ENCODE data around the gene MTHFD2.
"Not testable (repeated sequence)": the region's sequence is repeated elsewhere in the genome, so short reads cannot be mapped to it uniquely, and the experiment has no call there.

The MTHFD2 gene

DNA sequence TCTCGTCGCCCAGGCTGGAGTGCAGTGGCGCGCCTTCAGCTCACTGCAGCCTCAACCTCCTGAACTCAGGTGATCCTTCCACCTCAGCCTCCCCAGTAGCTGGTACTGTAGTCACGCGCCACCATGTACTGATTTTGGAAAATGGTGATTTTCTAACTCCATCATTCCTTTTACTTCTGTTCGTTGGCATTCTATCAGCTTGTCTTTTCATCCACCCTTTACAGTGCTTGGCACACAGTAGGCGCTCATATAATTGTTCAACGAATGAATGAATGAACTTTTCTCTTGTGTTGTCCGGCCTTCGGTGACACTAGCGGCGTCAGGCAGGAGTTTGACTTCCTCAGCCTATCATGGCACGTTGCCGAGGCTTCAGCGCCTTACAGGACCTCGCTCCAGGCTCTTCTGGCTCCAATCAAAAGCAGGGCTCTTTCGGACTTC is 373 bp upstream of the MTHFD2 start:
- no peak for DNase-seq (ENCODE audit: low read depth)

DNA sequence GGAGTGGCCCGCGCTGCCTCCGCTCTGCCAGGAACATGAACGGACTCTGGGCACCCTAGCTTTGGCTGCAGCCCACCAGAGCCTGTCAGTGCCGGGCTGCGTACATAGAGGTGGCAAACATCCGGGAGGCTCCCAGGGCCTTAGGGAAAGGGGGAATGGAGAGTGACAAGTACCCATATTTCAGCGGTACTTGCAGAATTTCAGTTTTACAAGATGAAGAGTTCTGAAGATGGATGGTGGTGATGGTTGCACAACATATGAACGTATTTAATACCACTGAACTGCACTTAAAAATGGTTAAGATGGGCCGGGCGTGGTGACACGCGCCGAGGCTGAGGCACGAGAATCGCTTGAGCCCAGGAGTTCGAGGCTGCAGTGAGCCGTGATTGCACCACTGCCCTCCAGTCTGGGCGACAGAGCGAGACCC is 873 bp downstream of the MTHFD2 start:
- no peak for DNase-seq (ENCODE audit: low read depth)

DNA sequence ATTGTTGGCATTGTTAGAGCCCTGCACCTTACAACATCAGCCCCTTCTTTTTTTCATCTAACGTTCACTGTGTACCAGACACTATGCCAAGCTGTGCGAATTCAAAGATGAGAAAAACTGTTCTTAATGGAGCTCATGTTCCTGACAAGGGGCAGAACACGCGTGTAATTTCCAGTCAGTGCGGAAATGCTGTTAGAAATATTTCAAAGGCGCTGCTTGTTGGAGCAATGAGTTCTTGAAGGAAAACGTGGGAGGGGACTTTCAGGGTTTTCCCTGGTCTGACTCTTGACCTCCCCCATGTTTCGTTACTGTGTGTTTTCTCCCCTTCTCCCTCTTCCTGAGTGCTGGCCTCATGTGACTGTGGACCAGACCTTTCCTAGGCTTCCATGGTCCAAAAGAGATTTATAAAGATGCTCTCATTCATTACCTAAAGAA is 1.5 kb downstream of the MTHFD2 start:
- no peak for DNase-seq (ENCODE audit: low read depth)

DNA sequence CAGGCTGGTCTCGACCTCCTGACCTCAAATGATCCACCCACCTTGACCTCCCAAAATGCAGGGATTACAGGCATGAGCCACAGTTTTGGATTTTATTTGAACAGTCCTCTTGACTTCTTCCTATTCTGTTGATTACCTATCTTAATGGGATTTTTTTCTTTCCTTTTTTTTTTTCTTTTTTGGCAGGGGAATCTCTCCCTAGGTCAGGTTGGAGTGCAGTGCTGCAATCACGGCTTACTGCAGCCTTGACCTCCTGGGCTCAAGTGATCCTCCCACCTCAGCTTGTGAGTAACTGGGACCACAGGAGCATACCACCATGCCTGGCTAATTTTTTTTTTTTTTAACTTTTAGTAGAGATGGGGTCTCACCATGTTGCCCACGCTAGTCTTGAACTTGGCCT is 2.8 kb downstream of the MTHFD2 start:
- DNase-seq (ENCODE audit: low read depth), result no peak

DNA sequence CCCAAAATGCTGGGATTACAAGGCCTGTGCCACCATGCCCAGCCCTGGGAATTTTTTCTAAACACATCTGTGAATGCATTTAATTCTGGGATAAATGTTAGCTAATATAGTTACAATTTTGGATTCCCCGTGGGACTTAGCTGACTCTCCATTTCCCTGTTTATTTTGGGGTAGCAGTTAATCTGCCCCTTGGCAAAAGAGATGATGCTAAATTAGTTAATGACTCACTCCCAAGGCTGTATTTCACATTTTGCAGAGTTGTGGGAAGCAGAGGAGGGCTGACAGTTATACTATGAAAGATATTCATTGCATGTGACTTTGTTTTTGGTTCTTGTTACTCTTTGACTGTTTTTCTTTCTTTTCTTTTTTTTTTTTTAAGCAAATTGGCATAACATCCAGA is 3.2 kb downstream of the MTHFD2 start:
- no peak for DNase-seq (ENCODE audit: low read depth)

DNA sequence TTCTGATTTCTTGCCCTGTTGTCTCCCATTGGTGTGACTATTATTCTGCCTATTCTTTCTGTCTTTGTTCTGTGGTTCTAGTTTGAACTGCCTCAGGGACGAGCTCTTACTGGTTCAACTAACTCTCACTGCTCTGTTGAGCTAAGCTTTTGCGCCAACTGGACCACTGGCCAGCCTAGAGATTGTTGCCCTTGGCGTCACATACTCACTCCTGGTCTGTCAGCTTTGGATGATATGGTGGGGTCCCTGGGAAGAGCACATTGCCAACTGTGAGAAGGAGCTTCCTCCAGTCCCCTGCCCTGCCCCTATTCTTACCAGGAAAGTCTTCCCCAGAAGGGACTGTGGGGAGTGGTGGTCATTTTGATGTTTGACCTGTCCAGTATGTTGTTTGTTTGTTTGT is 6.0 kb downstream of the MTHFD2 start:
- DNase-seq (ENCODE audit: low read depth), result no peak

DNA sequence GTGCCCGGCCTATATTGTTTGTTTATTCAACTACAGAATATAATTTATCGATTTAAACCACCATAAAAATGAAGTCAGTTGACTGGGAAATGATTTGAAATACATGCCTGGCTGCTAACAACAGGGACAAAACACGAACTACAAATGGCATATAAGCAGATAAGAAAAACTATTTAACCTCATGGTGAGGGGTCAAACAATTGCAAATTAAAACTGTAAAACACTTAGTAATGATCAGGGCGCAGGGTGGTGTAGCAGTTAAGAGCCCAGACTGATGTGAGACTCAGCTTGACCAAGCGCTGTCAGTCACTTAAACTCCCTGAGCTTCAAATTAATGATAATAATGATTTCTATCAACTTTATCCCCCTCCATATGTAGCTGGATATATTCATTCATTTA is 6.7 kb downstream of the MTHFD2 start:
- DNase-seq (ENCODE audit: low read depth), result no peak

DNA sequence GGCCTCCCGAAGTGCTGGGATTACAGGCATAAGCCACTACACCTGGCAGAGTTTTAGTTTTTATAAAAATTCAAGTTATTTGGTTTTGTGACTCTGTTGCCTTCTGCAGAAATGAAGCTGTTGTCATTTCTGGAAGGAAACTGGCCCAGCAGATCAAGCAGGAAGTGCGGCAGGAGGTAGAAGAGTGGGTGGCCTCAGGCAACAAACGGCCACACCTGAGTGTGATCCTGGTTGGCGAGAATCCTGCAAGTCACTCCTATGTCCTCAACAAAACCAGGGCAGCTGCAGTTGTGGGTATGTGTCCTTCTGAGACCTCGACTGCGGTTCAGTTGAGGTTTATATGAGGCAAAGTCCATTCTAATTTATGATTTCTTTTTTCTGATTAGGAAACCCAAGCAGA is 7.2 kb downstream of the MTHFD2 start:
- no peak for DNase-seq (ENCODE audit: low read depth)

DNA sequence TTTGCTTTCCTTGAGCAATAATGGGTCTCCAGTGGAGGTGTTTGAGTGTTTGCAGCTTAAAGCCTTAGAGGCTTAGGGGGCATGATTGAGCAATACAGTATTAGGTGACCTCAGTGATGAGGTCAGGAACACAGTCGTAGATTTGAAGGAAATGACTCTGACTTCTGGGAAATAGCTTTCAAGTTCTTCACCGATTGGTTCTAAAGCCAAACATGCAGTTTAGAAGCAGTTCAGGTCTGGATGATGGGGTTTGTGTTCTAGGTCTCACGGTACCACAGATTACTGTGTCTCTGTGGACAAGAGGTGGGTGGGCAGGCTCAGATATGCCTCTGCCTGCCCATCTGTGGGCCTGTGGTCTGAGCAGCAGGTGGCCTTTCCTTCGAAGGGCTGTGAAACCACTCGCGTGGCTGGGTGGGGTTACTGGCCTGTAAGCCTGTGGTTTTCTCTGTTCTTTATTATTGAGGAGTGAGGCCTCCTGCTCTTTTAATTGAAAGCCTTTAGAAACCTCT is 7.8 kb downstream of the MTHFD2 start:
- DNase-seq (ENCODE audit: low read depth), result no peak

DNA sequence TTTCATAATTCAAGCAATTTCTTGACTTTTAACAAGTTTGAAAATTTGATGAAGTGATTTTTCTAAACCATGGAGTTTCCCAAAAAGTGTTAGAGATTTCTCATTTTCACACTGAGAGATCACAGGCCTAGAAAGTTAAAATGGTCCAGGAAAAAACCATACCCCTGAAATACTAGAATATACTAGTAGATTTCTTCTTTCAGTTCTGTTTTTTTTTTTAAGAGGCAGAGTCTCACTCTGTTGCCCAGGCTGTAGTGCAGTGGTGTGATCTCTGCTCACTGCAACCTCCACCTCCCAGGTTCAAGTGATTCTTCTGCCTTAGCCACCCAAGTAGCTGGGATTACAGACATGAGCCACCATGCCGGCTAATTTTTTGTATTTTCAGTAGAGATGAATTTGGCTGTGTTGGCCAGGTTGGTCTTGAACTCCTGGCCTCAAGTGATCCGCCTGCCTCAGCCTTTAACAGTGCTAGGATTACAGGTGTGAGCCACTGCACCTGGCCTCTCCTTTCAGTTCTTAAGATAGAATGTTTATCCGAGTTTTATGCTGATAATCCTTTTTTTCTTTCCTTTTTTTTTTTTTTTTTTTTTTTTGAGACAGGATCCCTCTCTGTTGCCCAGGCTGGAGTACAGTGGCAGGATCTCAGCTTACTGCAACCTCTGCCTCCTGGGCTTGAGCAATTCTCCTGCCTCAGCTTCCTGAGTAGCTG is 14.4 kb downstream of the MTHFD2 start:
- no peak for DNase-seq (ENCODE audit: low read depth)

DNA sequence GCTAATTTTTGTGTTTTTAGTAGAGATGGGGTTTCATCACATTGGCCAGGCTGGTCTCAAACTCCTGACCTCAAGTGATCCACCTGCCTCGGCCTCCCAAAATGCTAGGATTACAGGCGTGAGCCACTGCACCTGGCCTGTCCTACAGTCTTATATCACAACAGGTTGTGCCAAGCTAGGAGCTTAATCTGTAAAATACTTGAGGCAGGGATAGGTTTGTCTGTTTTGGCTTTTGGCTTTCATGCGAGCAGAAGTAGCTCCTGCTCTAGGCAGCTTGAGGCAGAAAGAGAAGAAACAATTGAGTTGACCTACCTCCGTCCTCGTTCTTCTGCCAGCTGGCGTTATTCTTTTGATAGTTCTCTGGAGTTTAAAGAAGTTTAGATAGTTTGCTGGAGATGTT is 17.4 kb downstream of the MTHFD2 start:
- not testable (repeated sequence) for DNase-seq (ENCODE audit: low read depth)

DNA sequence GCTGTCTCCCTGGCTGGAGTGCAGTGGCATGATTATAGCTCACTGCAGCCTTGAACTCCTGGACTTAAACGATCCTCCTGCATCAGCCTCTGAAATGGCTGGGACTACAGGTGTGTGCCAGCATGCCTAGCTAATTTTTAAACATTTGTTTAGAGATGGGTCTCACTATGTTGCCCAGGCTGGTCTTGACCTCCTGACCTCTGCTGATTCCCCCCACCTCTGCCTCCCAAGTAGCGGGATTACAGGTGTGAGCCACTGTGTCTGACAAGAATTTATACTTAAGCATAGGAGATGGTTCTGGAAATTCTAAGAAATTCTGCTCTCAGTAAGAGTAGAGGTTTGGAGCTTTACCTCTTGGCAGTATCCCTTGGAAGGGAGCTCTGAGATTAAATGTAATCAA is 18.2 kb downstream of the MTHFD2 start:
- DNase-seq (ENCODE audit: low read depth), result no peak

DNA sequence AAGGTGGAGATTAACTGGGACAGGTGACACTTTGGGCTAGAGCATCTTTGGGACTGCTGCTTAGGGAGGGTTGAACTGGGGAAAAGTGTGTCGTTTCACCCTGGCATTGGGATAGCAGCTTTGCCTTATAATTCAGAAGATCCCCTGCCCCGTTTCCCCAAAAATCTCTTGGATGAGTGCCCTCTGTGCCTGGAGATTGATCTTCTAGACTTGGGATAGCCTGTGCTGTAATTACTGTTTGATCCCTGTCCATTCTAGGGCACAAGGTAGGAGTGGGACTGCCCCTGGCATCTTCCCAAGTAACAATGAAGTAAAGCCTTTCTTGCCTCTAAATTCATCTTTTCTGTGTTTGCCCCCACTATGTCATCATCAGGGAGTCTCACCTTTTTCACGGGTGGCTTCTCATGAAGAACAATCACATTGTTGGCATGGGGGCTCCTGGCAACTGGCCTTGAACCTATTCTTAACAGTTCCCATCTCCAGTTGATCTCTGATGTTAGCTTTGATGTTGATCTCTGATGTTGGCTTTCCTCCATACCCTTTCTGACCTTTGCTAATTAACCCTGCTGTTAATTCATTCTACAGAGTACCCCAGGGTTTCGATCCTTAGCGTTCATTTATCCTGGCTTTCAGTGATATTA is 21.6 kb downstream of the MTHFD2 start:
- DNase-seq (ENCODE audit: low read depth), result no peak

DNA sequence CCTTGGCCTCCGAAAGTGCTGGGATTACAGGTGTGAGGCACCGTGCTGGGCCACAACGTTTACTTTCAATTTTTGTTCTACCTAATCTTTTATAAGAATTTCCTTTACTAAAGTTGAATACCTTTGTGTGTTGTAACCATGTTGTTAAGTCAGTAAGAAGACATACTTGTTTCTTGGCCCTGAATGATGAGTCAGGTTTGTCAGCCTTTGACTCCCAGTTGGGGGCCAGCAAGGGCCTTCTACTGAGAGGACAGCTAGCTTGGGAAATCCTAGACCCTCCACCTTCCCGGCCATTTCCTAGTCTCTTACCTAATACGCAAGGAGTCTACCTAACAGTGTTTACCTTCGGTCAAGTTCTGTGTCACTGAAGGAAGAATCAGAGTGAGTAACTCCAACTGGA is 22.7 kb downstream of the MTHFD2 start:
- no peak for DNase-seq (ENCODE audit: low read depth)

DNA sequence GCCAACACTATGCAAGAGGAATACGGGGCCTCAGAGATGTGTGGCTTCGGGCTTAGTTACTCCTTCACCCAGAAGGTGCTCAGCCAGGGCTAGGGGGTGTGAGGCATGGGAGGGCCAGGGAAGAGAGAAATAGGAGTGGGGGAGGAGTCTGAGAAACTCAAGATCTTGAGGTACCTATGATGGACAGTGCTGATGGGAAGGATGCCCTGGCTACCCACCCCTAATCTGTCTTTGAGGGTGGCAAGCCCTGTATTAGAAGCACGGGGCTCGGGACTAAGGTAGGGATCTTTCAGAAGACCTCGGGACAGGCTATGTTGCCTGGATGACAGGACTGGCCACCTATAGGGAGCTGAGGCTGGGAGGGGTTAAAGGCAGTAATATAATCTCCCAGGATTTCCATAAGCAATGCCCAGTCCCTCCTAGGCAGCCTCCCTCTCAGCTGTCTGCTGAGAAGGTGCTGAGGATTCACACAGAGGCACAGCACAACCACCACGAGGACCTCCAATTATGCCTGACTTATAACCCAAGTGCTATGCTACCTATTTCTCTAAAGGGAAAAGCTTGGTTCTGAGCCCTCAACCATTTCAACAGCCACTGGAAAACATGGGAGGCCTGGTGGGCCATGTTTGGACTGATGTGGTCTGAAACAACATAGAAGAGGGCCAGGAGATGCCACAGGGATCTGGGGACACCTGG is 23.3 kb downstream of the MTHFD2 start:
- DNase-seq (ENCODE audit: low read depth), result no peak

DNA sequence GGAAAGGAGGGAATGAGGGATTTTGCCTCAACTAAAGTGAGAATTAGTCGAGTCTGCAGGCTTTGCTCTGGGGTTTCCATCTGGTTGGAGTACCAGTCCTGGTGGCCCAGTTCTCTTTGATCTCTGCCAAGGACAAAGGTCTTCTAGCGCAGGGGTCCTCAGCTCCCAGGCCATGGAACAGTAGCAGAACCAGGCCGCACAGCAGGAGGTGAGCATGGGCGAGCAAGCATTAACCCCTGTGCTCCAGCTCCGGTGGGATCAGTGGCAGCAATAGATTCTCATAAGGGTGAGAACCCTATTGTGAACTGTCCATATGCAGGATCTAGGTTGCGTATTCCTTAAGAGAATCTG is 23.9 kb downstream of the MTHFD2 start:
- no peak for DNase-seq (ENCODE audit: low read depth)

DNA sequence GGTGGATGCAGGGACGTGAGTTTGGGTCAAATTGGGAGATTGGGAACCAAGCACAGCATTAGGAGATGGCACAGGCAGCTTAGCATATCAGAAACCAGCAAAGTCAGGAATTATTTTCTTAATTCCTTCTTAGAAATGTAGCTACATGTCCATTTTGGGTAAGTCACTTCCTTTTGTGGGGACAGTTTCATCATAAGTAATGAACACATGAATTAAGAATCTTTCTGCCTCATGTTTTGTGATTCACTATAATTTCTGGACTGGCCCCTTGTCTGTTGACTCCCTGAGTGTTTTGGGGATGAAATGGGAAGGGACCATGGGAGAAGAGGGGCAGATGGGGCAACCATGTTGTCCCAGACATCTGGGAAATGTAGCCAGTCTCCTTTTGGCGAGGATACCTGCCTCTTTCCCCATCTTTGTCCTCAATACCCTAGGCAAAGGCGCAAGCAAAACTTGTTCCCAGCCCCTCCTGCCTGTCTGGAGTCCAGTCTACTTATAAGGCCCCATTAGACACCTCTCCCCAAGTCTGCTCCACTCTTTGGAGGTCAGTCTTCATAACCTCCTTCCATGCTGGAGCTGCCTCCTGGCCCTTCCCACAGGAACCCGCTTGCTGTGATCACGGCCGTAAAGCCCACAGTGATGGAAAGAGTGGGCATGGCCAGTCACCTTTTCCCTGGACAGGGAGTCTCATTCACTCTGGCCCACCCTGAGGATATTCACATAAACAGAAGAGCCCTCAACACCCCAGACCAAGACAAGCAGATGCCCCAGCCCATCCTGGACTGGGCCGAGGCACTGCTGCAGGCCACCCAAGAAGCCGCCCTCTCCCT is 25.7 kb downstream of the MTHFD2 start:
- DNase-seq (ENCODE audit: low read depth), result no peak

DNA sequence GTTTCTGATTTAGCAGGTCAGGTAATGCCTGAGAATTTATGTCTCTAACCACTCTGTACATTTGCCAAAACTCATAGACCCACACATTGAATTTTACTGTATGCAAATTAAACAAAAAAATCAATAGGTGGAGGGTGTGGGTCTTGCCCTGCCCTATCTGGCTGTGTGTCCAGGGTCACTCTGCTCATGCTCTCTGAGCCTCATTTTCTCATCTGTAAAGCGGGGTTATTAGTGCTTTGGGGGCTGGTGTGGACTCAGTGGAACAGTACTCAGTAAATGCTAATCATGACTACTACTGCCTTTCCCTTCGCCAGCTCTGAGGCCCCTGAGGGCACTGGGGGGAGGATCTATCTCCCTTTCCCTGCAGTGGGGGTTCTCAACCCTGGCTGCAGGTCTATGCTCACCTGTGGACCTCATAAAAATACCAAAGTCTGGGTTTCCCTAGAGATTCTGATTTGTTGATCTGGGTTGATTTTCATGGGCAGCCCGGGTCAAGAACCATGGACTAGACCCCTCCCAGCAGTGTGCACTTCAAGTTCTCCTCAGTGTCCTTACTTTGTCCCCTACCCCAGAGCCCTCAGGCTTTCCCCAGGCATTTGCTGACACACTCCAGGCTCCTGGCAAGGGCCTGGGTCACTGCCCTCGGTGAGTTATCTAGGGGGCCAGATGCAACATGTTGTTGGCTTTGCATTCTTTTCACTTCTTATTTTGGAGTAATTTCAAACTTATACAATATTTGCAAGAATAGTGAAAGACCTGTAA is 27.5 kb downstream of the MTHFD2 start:
- no peak for DNase-seq (ENCODE audit: low read depth)

DNA sequence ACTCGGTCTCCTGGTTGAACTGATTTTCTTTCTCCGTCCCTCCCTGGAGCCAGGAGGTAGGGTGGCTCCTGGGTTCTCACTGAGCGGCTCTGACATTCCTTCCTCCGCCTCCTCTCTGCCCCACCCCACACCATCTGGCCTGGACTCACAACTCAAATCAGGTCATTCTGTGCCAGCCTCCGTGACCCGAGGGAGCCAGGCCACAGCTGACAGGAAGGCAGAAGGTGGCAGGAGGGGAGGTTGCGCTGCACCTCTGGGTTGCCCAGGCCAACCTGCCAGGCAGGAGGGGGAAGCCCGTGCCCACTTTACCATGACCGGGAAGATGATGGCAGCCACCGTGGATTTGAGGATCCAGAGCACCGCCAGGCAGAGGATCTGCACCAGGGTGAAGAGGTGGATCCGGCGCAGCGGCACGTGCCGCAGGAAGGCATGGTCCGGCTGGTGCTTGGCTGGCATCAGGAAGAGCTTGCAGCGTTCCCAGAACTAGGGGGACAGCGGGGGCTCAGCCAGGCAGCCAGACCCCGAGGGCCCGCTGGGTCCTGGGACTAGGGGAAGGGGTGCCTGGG is 28.3 kb downstream of the MTHFD2 start:
- no peak for DNase-seq (ENCODE audit: low read depth)

DNA sequence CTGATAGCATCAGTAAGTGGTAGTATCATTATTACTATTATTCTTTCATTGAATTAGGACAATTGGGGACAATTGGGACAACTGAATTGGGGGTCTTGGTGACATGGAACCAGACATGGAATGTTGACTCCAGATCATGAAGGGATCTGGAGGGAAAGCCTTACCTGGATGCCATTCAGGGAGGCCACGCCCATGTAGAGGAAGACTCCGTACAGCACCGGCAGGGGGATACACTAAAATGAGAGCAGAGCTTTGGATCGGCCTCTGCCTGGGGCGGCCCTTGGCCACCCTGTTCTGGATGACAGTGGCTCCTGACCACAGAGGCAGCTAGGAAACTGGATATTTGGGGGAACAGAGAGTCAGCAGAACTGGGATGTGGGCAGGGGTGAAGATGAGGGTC is 29.2 kb downstream of the MTHFD2 start:
- DNase-seq (ENCODE audit: low read depth), result no peak

DNA sequence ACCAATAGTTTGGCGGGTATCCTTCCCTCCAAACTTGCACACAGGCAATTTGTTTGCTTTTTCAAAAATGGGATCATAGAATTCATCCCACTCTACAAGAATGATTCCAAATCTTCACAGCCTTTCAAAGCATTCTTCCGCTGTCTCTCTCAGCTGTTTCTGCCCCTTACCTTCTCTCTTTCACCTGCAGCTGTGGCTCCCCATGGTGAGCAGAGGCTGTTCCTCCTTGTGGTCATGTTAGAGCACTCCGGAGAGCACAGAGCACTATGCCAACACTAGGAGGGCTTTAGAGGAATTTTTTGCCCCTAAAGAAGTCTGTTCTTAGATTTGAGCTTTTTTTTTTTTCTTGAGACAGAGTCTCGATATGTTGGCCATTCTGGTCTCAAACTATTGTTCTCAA is 30.4 kb downstream of the MTHFD2 start:
- DNase-seq (ENCODE audit: low read depth), result no peak

All from HS-27A (cell line).